CD8-positive, alpha-beta memory T cell (primary cell): ENCODE results near the gene KIFC1. TPM values are rescaled to one million over a fixed set of nuclear protein-coding genes. Genes with fewer than 3 reads are reported as not detected.

ENCODE experiments used
- CTCF ChIA-PET: fragments of 350-600 bp; sonication (Branson Sonifier 250); formaldehyde crosslinking; loops from one replicate; lab custom pipeline; 2021; ENCODE audit warnings: antibody characterized with exemption; lab: Charles Lee
- POLR2A ChIA-PET: fragments of 350-600 bp; sonication (Branson Sonifier 250); formaldehyde crosslinking; loops from one replicate; lab custom pipeline; 2021; ENCODE audit warnings: antibody characterized with exemption; lab: Charles Lee
- DNase-seq, 5 donors: peaks; one replicate each; pipeline versions ENCODE4 v3.0.0 to v3.0.0-alpha.2; 2020 to 2022; ENCODE audit warnings: mixed read lengths in 1 of 5
- H3K27ac ChIP-seq: one replicate; pipeline ENCODE4 v1.7.0; 2013; ENCODE audit warnings: low read depth, mild to moderate bottlenecking, low read length, moderate library complexity
- H3K27me3 ChIP-seq: 2 replicates; pipeline ENCODE4 v1.7.0; 2013; ENCODE audit warnings: low read length, mild to moderate bottlenecking; ENCODE audit not compliant: insufficient read depth, poor library complexity, severe bottlenecking
- H3K36me3 ChIP-seq: 2 replicates; pipeline ENCODE4 v1.7.0; 2013; ENCODE audit warnings: mild to moderate bottlenecking, low read length, moderate library complexity; ENCODE audit not compliant: insufficient read depth
- H3K4me1 ChIP-seq: 2 replicates; pipeline ENCODE4 v1.7.0; 2013; ENCODE audit warnings: mild to moderate bottlenecking, low read length, moderate library complexity; ENCODE audit not compliant: insufficient read depth
- H3K4me3 ChIP-seq: 2 replicates; pipeline ENCODE4 v1.7.0; 2013; ENCODE audit warnings: mild to moderate bottlenecking, low read length
- H3K9me3 ChIP-seq: 2 replicates; pipeline ENCODE4 v1.7.0; 2013; ENCODE audit warnings: mild to moderate bottlenecking, low read length
- H3K27ac Mint-ChIP-seq, 8 donors: one replicate each; pipeline ENCODE4 v1.8.0; 2020 to 2021; ENCODE audit warnings: mixed read lengths in 8 of 8, mild to moderate bottlenecking in 6 of 8, inconsistent platforms in 3 of 8, moderate library complexity in 3 of 8
- H3K27me3 Mint-ChIP-seq, 2 donors: one replicate each; pipeline ENCODE4 v1.8.0; 2020 to 2021; ENCODE audit warnings: mixed read lengths in 2 of 2, mild to moderate bottlenecking in 1 of 2, moderate library complexity in 1 of 2
- H3K36me3 Mint-ChIP-seq, 3 donors: one replicate each; pipeline ENCODE4 v1.8.0; 2020 to 2021; ENCODE audit warnings: mixed read lengths in 3 of 3, inconsistent platforms in 1 of 3, mild to moderate bottlenecking in 1 of 3
- H3K4me1 Mint-ChIP-seq, 3 donors: one replicate each; pipeline ENCODE4 v1.8.0; 2020 to 2021; ENCODE audit warnings: mixed read lengths in 3 of 3, inconsistent platforms in 1 of 3, mild to moderate bottlenecking in 1 of 3
- H3K4me3 Mint-ChIP-seq, 7 donors: one replicate each; pipeline ENCODE4 v1.8.0; 2020 to 2021; ENCODE audit warnings: mixed read lengths in 7 of 7, mild to moderate bottlenecking in 6 of 7, moderate library complexity in 4 of 7, inconsistent platforms in 2 of 7
- H3K9me3 Mint-ChIP-seq, 5 donors: one replicate each; pipeline ENCODE4 v1.8.0; 2020 to 2022; ENCODE audit warnings: mixed read lengths in 5 of 5, mild to moderate bottlenecking in 3 of 5, moderate library complexity in 2 of 5, inconsistent platforms in 1 of 5
- polyA plus RNA-seq: library from polyadenylated mRNA; unstranded; fragments of 300-500 nt; fragmentation: Illumina TruSeq; gene quantifications from one replicate; pipeline ENCODE4 v1.2.3, GENCODE V29; 2021
- total RNA-seq, 2 experiments: library from RNA; stranded (reverse); gene quantifications; one replicate each; pipeline ENCODE4 v1.2.3, GENCODE V29; 2021

Gene KIFC1
- total and polyA plus RNA-seq, 3 experiments from 2014 or later = 0.39 to 52.7 (median 51.6) TPM

DNA sequence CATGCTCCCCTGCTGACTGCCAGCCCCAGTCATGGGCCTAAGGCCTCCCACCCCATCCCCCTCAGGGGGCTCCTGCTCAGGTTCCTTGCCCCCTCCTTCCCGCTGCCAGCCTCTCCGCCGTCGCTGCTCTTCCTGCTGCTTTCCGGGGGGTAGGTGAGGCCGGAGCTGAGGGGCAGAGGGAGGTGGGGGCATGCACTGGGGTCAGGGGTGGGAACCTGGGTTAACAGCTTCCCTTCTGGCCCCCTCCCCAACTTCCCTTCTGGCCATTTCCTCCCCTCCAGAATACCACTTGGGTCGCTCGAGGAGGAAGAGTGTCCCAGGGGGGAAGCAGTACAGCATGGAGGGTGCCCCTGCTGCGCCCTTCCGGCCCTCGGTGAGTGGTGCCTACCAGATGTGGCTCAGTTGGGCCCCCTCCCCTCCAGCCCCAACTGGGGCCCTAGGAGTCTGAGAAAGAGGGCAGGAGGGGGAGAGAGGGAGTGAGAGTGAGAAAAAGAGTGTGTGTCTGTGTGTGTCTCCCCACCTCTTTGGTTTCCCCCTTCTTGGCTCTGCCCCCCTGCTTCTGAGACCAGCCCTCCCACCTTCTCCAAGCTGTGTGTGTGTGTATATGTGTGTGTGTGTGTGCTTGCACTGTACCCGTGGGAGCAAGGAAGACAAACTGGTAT lies 40.4 kb downstream of the KIFC1 start:
- Histone ChIP-seq H3K27ac (peak overlapping the region; percentile 36), H3K36me3 (no peaks in the 10 kb centered on the region), H3K4me1 (peaks cover 55% of the 10 kb centered on the region), H3K9me3 (no peaks in the 10 kb centered on the region), H3K27me3 (no peaks in the 10 kb centered on the region), H3K4me3 (peak overlapping the region; percentile 34)
- H3K4me3 Mint-ChIP-seq = peak overlapping the region in 5 of 7 donors; percentile 43 to 88 (median 69)
- ChIA-PET POLR2A (interaction anchor here (1.5 to 2.5 kb wide), 2 partner anchors 22 to 101 kb away, joined by 4 to 14 read pairs; partner anchors contain the start of gene ZBTB9), CTCF (no interaction called here)
- peaks cover 55 to 63% (median 58%) of the 10 kb centered on the region in 3 donors for H3K4me1 Mint-ChIP-seq
- peaks cover 0 to 9% of the 10 kb centered on the region in 2 donors for H3K27me3 Mint-ChIP-seq
- no peaks in the 10 kb centered on the region for H3K9me3 Mint-ChIP-seq
- H3K36me3 Mint-ChIP-seq = peaks cover 0 to 40% (median 7%) of the 10 kb centered on the region in 3 donors
- peak in 1 of 5 donors; percentile 41 for DNase-seq
- H3K27ac Mint-ChIP-seq = peak overlapping the region; percentile 27 to 95 (median 90)

DNA sequence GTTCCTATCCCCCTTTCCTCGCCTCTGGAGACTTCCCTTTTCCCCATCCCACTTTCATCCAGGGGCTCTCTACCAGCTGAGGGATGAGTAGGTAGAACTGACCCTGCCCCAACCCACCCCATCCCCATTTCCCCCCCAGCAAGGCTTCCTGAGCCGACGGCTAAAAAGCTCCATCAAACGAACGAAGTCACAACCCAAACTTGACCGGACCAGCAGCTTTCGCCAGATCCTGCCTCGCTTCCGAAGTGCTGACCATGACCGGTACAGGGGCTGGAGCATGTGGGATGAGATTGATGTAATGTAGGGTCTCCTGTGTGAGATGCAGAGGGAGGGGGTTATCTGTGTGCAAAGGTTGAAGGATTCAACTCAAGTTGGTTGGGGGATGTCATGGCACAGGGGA lies 40.9 kb downstream of the KIFC1 start:
- Histone ChIP-seq H3K27ac (no peak overlapping the region), H3K27me3 (no peaks in the 10 kb centered on the region), H3K4me3 (no peak overlapping the region), H3K4me1 (peaks cover 50% of the 10 kb centered on the region), H3K9me3 (no peaks in the 10 kb centered on the region), H3K36me3 (peaks cover 5% of the 10 kb centered on the region)
- no peaks in the 10 kb centered on the region for H3K9me3 Mint-ChIP-seq
- POLR2A ChIA-PET = no interaction called here
- H3K36me3 Mint-ChIP-seq = peaks cover 3 to 40% (median 7%) of the 10 kb centered on the region in 3 donors
- H3K4me3 Mint-ChIP-seq = peak overlapping the region in 6 of 7 donors; percentile 45 to 88 (median 72)
- CTCF ChIA-PET = no interaction called here
- peaks cover 50 to 58% (median 53%) of the 10 kb centered on the region in 3 donors for H3K4me1 Mint-ChIP-seq
- H3K27me3 Mint-ChIP-seq = peaks cover 0 to 4% of the 10 kb centered on the region in 2 donors
- peak overlapping the region; percentile 56 to 95 (median 88) for H3K27ac Mint-ChIP-seq
- no peak for DNase-seq

DNA sequence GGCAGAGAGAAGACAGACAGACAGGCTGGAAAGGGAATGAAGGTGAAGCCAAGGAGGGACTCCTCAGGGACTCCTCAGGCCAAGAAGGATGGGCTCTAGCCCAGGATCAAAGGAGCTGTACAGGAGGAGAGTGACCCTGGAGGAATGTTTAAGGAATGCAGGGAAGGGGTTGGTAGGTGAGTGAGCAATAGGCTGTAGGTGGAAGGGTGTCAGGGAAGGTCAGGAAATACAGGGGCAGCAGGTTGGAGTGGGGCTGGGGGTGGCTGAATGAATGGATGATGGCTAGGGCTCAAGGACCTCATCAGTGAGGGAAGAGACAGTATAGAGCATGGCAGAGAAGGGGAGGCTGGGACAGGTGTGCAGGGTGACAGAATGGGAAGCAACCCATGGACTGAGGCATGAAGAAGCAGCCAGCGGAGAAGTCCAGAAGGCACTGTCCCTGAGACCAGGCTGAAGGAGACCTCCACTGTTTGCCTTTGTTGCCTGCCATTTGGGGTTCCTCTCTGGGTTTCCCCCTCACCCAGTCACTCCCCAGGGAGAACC lies 41.4 kb downstream of the KIFC1 start:
- no peaks in the 10 kb centered on the region for H3K27me3 ChIP-seq
- H3K9me3 Mint-ChIP-seq = no peaks in the 10 kb centered on the region
- peaks cover 49 to 56% (median 52%) of the 10 kb centered on the region in 3 donors for H3K4me1 Mint-ChIP-seq
- H3K4me1 ChIP-seq = peaks cover 50% of the 10 kb centered on the region
- peak overlapping the region in 6 of 7 donors; percentile 45 to 77 (median 72) for H3K4me3 Mint-ChIP-seq
- peak overlapping the region in 7 of 8 donors; percentile 85 to 95 (median 88) for H3K27ac Mint-ChIP-seq
- H3K4me3 ChIP-seq = no peak overlapping the region
- peaks cover 3 to 44% (median 7%) of the 10 kb centered on the region in 3 donors for H3K36me3 Mint-ChIP-seq
- no peak for DNase-seq
- H3K9me3 ChIP-seq = no peaks in the 10 kb centered on the region
- H3K27ac ChIP-seq = no peak overlapping the region
- H3K36me3 ChIP-seq = peaks cover 7% of the 10 kb centered on the region
- H3K27me3 Mint-ChIP-seq = peaks cover 0 to 4% of the 10 kb centered on the region in 2 donors
- ChIA-PET CTCF (no interaction called here), POLR2A (no interaction called here)

DNA sequence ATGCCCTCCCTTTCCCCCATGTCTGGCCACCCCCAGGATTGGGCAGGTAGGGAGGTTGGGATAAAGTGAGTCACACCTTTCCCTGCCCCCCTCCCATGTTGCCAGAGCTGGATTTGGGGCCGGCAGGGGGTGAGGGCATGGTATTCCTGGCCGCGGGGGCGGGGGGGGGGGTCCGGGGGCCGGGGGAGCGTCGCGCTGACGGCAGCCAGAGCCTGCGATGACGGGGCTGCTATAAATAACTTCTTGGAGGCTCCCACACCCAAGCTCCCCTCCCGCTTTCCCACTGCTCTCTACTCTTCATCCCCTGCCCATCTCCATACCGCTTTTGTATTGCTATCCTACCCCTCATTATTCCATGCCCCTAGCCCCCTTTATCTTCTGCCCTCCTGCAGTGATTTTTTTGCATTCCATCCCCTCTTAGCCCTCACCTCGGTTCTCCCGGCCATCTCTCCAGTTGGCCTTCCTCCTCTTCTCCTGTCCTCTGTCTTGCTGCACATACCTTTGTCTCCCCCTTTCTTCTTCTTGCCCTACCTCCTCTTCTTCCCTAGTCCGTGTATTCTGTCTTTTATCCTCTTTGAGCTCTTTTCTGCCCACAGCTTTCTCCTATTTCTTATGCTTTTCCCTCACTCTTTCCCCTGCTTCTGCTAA lies 42.0 kb downstream of the KIFC1 start:
- ChIA-PET CTCF (no interaction called here), POLR2A (interaction anchor here (1.0 kb wide), 1 partner anchor 17 kb away, joined by 3 read pairs; no protein-coding TSS in a partner anchor)
- DNase-seq = no peak
- Mint-ChIP-seq H3K27ac (peak overlapping the region in 4 of 8 donors; percentile 3 to 84 (median 57)), H3K9me3 (no peaks in the 10 kb centered on the region), H3K27me3 (no peaks in the 10 kb centered on the region), H3K4me3 (peak overlapping the region in 2 of 7 donors; percentile 70 to 79), H3K4me1 (peaks cover 44 to 50% (median 46%) of the 10 kb centered on the region in 3 donors), H3K36me3 (peaks cover 3 to 46% (median 7%) of the 10 kb centered on the region in 3 donors)
- H3K4me3 ChIP-seq = no peak overlapping the region
- no peak overlapping the region for H3K27ac ChIP-seq
- H3K4me1 ChIP-seq = peaks cover 45% of the 10 kb centered on the region
- no peaks in the 10 kb centered on the region for H3K27me3 ChIP-seq
- no peaks in the 10 kb centered on the region for H3K9me3 ChIP-seq
- peaks cover 13% of the 10 kb centered on the region for H3K36me3 ChIP-seq

DNA sequence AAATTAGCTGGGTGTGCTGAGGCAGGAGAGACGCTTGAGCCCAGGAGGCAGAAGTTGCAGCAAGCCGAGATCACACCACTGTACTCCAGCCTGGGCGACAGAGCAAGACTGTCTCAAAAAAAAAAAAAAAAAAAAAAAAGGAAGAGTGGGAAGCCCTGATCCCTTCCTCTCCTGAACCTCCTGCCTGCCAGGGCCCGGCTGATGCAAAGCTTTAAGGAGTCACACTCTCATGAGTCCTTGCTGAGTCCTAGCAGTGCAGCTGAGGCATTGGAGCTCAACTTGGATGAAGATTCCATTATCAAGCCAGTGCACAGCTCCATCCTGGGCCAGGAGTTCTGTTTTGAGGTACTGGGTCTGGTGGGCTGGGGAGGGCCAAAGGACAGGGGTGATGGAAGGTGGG lies 43.3 kb downstream of the KIFC1 start:
- H3K9me3 ChIP-seq = no peaks in the 10 kb centered on the region
- peaks cover 32% of the 10 kb centered on the region for H3K4me1 ChIP-seq
- Mint-ChIP-seq H3K9me3 (no peaks in the 10 kb centered on the region), H3K36me3 (peaks cover 3 to 55% (median 14%) of the 10 kb centered on the region in 3 donors), H3K4me3 (no peak overlapping the region), H3K4me1 (peaks cover 31 to 39% (median 38%) of the 10 kb centered on the region in 3 donors), H3K27ac (peak overlapping the region in 1 of 8 donors; percentile 23), H3K27me3 (no peaks in the 10 kb centered on the region)
- peaks cover 18% of the 10 kb centered on the region for H3K36me3 ChIP-seq
- H3K4me3 ChIP-seq = no peak overlapping the region
- DNase-seq = no peak
- no peak overlapping the region for H3K27ac ChIP-seq
- ChIA-PET CTCF (interaction anchor here (1.2 kb wide), 1 partner anchor 273 kb away, joined by 3 read pairs; no protein-coding TSS in a partner anchor), POLR2A (no interaction called here)
- no peaks in the 10 kb centered on the region for H3K27me3 ChIP-seq

DNA sequence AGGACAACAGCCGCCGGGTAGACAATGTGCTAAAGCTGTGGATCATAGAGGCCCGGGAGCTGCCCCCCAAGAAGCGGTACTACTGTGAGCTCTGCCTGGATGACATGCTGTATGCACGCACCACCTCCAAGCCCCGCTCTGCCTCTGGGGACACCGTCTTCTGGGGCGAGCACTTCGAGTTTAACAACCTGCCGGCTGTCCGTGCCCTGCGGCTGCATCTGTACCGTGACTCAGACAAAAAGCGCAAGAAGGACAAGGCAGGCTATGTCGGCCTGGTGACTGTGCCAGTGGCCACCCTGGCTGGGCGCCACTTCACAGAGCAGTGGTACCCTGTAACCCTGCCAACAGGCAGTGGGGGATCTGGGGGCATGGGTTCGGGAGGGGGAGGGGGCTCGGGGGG lies 46.0 kb downstream of the KIFC1 start:
- no peak overlapping the region for H3K4me3 Mint-ChIP-seq
- Histone ChIP-seq H3K4me1 (peaks cover 5% of the 10 kb centered on the region), H3K36me3 (peaks cover 22% of the 10 kb centered on the region), H3K27ac (no peak overlapping the region), H3K27me3 (no peaks in the 10 kb centered on the region), H3K4me3 (no peak overlapping the region), H3K9me3 (no peaks in the 10 kb centered on the region)
- H3K4me1 Mint-ChIP-seq = peaks cover 10 to 18% (median 10%) of the 10 kb centered on the region in 3 donors
- H3K36me3 Mint-ChIP-seq = peaks cover 3 to 76% (median 16%) of the 10 kb centered on the region in 3 donors
- H3K9me3 Mint-ChIP-seq = no peaks in the 10 kb centered on the region
- DNase-seq = no peak
- H3K27ac Mint-ChIP-seq = peak overlapping the region in 1 of 8 donors; percentile 47
- POLR2A ChIA-PET = no interaction called here
- H3K27me3 Mint-ChIP-seq = no peaks in the 10 kb centered on the region
- CTCF ChIA-PET = interaction anchor here (1.5 kb wide), 1 partner anchor 28 kb away, joined by 3 read pairs; no protein-coding TSS in a partner anchor

DNA sequence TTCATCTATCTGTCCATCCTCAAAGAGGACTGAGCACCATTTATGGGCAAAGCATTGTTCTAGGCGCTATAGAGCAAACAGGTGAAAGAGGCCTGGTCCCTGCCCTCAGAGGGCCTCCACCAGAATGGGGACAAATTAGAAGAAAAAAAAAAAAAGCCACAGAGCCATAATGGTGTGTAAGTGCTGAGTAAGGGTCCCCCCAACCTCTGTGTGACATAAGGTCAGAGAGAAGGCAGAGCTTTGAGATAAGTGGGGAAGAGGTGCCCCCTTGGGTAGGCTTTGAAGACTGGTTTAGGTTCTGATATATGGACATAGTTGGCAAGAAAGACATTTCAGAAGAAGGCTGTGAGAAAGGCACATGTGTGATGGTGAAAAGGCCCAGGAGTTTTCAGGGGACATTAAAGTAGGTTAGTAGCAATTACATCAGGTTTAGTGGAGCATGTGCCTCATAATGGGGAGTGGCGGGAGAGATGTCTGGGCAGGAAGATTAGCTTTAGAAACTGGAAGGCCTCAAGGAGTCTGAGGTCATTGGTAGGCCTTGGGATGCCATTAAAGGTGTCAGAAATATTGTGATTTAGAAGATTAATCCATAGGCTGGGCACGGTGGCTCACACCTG lies 47.5 kb downstream of the KIFC1 start:
- H3K36me3 Mint-ChIP-seq = peaks cover 3 to 80% (median 16%) of the 10 kb centered on the region in 3 donors
- Histone ChIP-seq H3K9me3 (no peaks in the 10 kb centered on the region), H3K4me3 (no peak overlapping the region), H3K36me3 (peaks cover 24% of the 10 kb centered on the region), H3K4me1 (no peaks in the 10 kb centered on the region), H3K27me3 (no peaks in the 10 kb centered on the region), H3K27ac (no peak overlapping the region)
- no peaks in the 10 kb centered on the region for H3K27me3 Mint-ChIP-seq
- ChIA-PET CTCF (no interaction called here), POLR2A (no interaction called here)
- no peak overlapping the region for H3K4me3 Mint-ChIP-seq
- peaks cover 1 to 8% (median 1%) of the 10 kb centered on the region in 3 donors for H3K4me1 Mint-ChIP-seq
- peak overlapping the region in 7 of 8 donors; percentile 30 to 79 (median 68) for H3K27ac Mint-ChIP-seq
- DNase-seq = peak in 1 of 5 donors; percentile 19
- no peaks in the 10 kb centered on the region for H3K9me3 Mint-ChIP-seq
